NCI-H2029 treated with DMSO at 0.1 percent for 48 hours (cell line): ENCODE results near the gene DCST1.
A peak's percentile ranks its signal among the peaks of the same experiment; 100 is the strongest.

Experiments
- DNase-seq: peaks from one replicate; lab custom pipeline; 2025; lab: John Stamatoyannopoulos, UW

The DCST1 gene

GRCh38 chr1:155091071-155092051 is 57.7 kb downstream of the DCST1 start:
- peak; percentile 42 for DNase-seq

GRCh38 chr1:155092131-155092530 is 58.5 kb downstream of the DCST1 start:
- no peak for DNase-seq

- DNase-seq = no peak
Measured at GRCh38 chr1:155092641-155093040, 59.0 kb downstream of the DCST1 start.

GRCh38 chr1:155093911-155094621 is 60.4 kb downstream of the DCST1 start:
- DNase-seq = no peak

- DNase-seq = no peak
Measured at GRCh38 chr1:155094622-155094948, 61.0 kb downstream of the DCST1 start.

GRCh38 chr1:155099331-155099730 is 65.7 kb downstream of the DCST1 start:
- DNase-seq = no peak
